ENCODE data around the gene MXD3.

Gene MXD3

DNA sequence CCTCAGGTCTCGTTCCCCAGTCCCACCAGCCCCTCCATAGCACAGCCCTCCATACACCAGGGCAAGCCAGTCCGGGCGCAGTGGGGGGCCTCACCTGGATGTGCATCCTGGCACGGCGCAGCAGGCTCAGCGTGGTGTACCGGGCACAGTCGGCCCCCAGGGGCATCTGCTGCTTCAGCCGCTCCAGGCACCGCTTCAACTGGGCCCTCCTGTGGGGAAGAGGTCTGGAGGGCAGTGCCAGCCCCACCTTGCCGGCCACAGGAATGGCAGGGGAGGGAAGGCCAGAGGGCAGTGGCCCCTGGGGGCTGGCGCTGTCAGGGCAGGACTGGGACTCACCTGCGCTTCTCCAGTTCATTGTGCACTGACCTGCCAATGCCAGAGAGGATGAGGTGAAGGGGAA, 1.4 kb downstream of the MXD3 start:
- peaks cover 63% of the 10 kb centered on the region for H3K79me2 ChIP-seq (ENCODE audit: low read length)
- no peaks in the 10 kb centered on the region for H3K27me3 ChIP-seq (replicated peaks; ENCODE audit: insufficient read depth, low read length)
- H4K20me1 ChIP-seq (ENCODE audit: insufficient read depth, low read length), result 0 out of 2 replicates have a peak, but pooled peaks cover 2% of the 10 kb centered on the region
- H3K9me2 ChIP-seq (replicated peaks; ENCODE audit: insufficient read depth, low read length), result no peaks in the 10 kb centered on the region
- peak overlapping the region; percentile 89 for H3K9ac ChIP-seq (ENCODE audit: low read length)
- no peak for DNase-seq
- no peak overlapping the region for H2AFZ ChIP-seq (ENCODE audit: low read length)
- TF ChIP-seq EZH2phosphoT487 (IDR thresholded peaks at IDR 0.05; ENCODE audit: low read length) (no peak), EZH2 (optimal IDR thresholded peaks at IDR 0.05; ENCODE audit: low read depth, low read length) (no peak)
- TF ChIP-seq, protein P1, sequence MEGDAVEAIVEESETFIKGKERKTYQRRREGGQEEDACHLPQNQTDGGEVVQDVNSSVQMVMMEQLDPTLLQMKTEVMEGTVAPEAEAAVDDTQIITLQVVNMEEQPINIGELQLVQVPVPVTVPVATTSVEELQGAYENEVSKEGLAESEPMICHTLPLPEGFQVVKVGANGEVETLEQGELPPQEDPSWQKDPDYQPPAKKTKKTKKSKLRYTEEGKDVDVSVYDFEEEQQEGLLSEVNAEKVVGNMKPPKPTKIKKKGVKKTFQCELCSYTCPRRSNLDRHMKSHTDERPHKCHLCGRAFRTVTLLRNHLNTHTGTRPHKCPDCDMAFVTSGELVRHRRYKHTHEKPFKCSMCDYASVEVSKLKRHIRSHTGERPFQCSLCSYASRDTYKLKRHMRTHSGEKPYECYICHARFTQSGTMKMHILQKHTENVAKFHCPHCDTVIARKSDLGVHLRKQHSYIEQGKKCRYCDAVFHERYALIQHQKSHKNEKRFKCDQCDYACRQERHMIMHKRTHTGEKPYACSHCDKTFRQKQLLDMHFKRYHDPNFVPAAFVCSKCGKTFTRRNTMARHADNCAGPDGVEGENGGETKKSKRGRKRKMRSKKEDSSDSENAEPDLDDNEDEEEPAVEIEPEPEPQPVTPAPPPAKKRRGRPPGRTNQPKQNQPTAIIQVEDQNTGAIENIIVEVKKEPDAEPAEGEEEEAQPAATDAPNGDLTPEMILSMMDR (IDR thresholded peaks at IDR 0.05; ENCODE audit: low read length), result no peak
- no peaks in the 10 kb centered on the region for H3K9me3 ChIP-seq (replicated peaks; ENCODE audit: insufficient read depth, low read length)
- H3F3A ChIP-seq (ENCODE audit: insufficient read depth, low read length), result peaks cover 60% of the 10 kb centered on the region
- peak overlapping the region; percentile 99 for H3K4me3 ChIP-seq (ENCODE audit: low read length)
- peak overlapping the region; percentile 93; the same call in 1 of the 2 replicates for H3K27ac ChIP-seq (ENCODE audit: low read length)
- H3K36me3 ChIP-seq (replicated peaks; ENCODE audit: insufficient read depth, low read length), result no peaks in the 10 kb centered on the region
- H3K4me1 ChIP-seq (ENCODE audit: low read length), result peaks cover 24% of the 10 kb centered on the region
- H3K4me2 ChIP-seq (ENCODE audit: low read depth, low read length), result peak overlapping the region; percentile 98

DNA sequence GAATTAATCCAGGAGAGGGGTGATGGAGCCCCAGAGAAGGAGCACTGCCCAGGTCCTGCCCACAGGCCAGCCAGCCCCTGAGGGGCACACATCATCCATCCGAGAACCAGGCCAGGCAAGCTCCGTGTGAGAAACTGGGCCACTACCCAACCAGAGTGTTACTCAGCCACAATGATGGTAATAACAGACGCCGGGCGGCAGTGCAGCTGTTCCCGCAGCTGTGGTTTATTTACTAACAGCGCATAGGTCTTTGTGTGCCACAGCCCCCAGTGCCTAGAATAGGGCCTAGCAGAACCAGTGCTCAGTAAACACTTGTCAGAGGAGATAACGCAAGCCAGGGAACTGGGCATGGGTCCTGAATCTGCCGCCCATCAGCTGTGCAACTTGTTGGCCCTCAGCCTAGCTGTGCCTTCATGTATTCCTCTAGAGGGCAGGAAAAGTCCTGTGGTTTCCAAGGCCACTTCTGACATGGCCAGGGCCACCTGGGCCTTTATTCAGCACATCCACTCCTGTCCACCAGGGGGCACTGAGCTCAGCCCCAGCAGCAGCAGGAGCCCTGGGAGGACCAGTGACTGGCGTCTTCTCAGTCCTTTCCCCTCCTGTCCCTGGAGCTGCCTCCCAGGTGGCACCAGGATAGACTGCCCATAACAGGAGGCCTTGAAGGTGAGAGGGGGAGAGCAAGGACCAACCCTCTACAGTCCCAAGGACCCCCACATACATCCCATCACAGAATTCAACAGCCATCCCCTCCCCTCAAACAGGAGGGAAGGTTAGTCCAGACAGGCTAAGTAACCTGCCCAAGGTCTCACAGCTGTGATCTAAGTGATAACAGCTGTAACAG, 2.1 kb downstream of the MXD3 start:
- Histone ChIP-seq H4K20me1 (ENCODE audit: insufficient read depth, low read length) (0 out of 2 replicates have a peak, but pooled peaks cover 7% of the 10 kb centered on the region), H3K9ac (ENCODE audit: low read length) (peak overlapping the region; percentile 89; the same call in 1 of the 2 replicates), H3K4me3 (ENCODE audit: low read length) (peak overlapping the region; percentile 99), H3K4me1 (ENCODE audit: low read length) (peaks cover 24% of the 10 kb centered on the region), H3K9me3 (replicated peaks; ENCODE audit: insufficient read depth, low read length) (no peaks in the 10 kb centered on the region), H3K36me3 (replicated peaks; ENCODE audit: insufficient read depth, low read length) (no peaks in the 10 kb centered on the region), H2AFZ (ENCODE audit: low read length) (no peak overlapping the region), H3K4me2 (ENCODE audit: low read depth, low read length) (peak overlapping the region; percentile 98; the same call in 1 of the 2 replicates), H3K27me3 (replicated peaks; ENCODE audit: insufficient read depth, low read length) (no peaks in the 10 kb centered on the region), H3K79me2 (ENCODE audit: low read length) (peaks cover 71% of the 10 kb centered on the region), H3F3A (ENCODE audit: insufficient read depth, low read length) (peaks cover 67% of the 10 kb centered on the region), H3K9me2 (replicated peaks; ENCODE audit: insufficient read depth, low read length) (no peaks in the 10 kb centered on the region), H3K27ac (ENCODE audit: low read length) (peak overlapping the region; percentile 18; the same call in 1 of the 2 replicates)
- no peak for TF ChIP-seq EZH2 (optimal IDR thresholded peaks at IDR 0.05; ENCODE audit: low read depth, low read length)
- TF ChIP-seq, protein P1 (IDR thresholded peaks at IDR 0.05; ENCODE audit: low read length), result peak; percentile 96
- no peak for TF ChIP-seq EZH2phosphoT487 (IDR thresholded peaks at IDR 0.05; ENCODE audit: low read length)
- DNase-seq, result peak; percentile 81

DNA sequence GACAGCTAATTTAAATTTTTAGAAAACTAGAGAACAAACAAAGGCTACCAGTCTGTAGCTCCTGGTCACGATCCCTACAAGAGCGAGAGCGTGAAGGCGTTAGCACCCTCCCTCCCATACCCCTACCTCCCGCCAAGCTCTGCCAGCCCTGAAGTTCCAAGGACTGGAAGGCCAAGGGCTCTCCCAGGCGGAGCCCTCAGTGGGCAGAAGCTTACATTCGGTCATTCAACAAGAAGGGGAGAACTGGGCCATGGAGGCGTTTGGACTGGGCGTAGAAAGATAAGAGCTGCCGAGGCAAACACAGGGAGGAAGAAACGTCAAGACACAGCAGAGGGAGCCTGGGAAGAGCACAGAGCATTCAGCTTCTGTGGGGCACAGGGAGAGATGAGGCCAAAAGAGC, 3.0 kb downstream of the MXD3 start:
- no peak overlapping the region for H2AFZ ChIP-seq (ENCODE audit: low read length)
- H3K4me1 ChIP-seq (ENCODE audit: low read length), result peaks cover 24% of the 10 kb centered on the region
- H3K9me2 ChIP-seq (replicated peaks; ENCODE audit: insufficient read depth, low read length), result no peaks in the 10 kb centered on the region
- 0 out of 2 replicates have a peak, but pooled peaks cover 7% of the 10 kb centered on the region for H4K20me1 ChIP-seq (ENCODE audit: insufficient read depth, low read length)
- TF ChIP-seq, protein P1 (IDR thresholded peaks at IDR 0.05; ENCODE audit: low read length), result no peak
- TF ChIP-seq EZH2 (optimal IDR thresholded peaks at IDR 0.05; ENCODE audit: low read depth, low read length), result no peak
- no peak for TF ChIP-seq EZH2phosphoT487 (IDR thresholded peaks at IDR 0.05; ENCODE audit: low read length)
- no peaks in the 10 kb centered on the region for H3K9me3 ChIP-seq (replicated peaks; ENCODE audit: insufficient read depth, low read length)
- H3K27ac ChIP-seq (ENCODE audit: low read length), result peak overlapping the region; percentile 18; the same call in 1 of the 2 replicates
- peaks cover 74% of the 10 kb centered on the region for H3F3A ChIP-seq (ENCODE audit: insufficient read depth, low read length)
- H3K4me3 ChIP-seq (ENCODE audit: low read length), result no peak overlapping the region
- H3K4me2 ChIP-seq (ENCODE audit: low read depth, low read length), result no peak overlapping the region
- no peaks in the 10 kb centered on the region for H3K36me3 ChIP-seq (replicated peaks; ENCODE audit: insufficient read depth, low read length)
- no peak overlapping the region for H3K9ac ChIP-seq (ENCODE audit: low read length)
- H3K79me2 ChIP-seq (ENCODE audit: low read length), result peaks cover 79% of the 10 kb centered on the region
- H3K27me3 ChIP-seq (replicated peaks; ENCODE audit: insufficient read depth, low read length), result no peaks in the 10 kb centered on the region
- no peak for DNase-seq

All from MM.1S (cell line).